ENCODE results near the gene C2orf68.
"Not testable (repeated sequence)": the region's sequence is repeated elsewhere in the genome, so short reads cannot be mapped to it uniquely, and the experiment has no call there.

Gene C2orf68

GRCh38 chr2:85599468-85600234, 12.2 kb downstream of the C2orf68 start:
- DNase-seq (ENCODE audit: low read depth in 1 of 2, low spot score in 1 of 2): no peak

- DNase-seq (ENCODE audit: low read depth in 1 of 2, low spot score in 1 of 2): no peak
Measured at GRCh38 chr2:85598594-85599340, 13.1 kb downstream of the C2orf68 start.

GRCh38 chr2:85597241-85597640, 14.6 kb downstream of the C2orf68 start:
- DNase-seq (ENCODE audit: low read depth in 1 of 2, low spot score in 1 of 2): no peak

GRCh38 chr2:85596486-85597143, 15.3 kb downstream of the C2orf68 start:
- DNase-seq (ENCODE audit: low read depth in 1 of 2, low spot score in 1 of 2): no peak

GRCh38 chr2:85596026-85596333, 15.9 kb downstream of the C2orf68 start:
- no peak for DNase-seq (ENCODE audit: low read depth in 1 of 2, low spot score in 1 of 2)

GRCh38 chr2:85595301-85596025, 16.4 kb downstream of the C2orf68 start, which contains the start of gene RNF181:
Gene RNF181, plus strand, starts transcription at chr2:85595745. Its CDS starts 19 bp downstream, at chr2:85595764.
- peak; percentile 74 to 78 for DNase-seq (ENCODE audit: low read depth in 1 of 2, low spot score in 1 of 2)

- no peak for DNase-seq (ENCODE audit: low read depth in 1 of 2, low spot score in 1 of 2)
Measured at GRCh38 chr2:85594715-85595300, 17.1 kb downstream of the C2orf68 start.

- no peak for DNase-seq (ENCODE audit: low read depth in 1 of 2, low spot score in 1 of 2)
Measured at GRCh38 chr2:85593023-85593422, 18.8 kb downstream of the C2orf68 start.

GRCh38 chr2:85592299-85592698, 19.6 kb downstream of the C2orf68 start:
- DNase-seq (ENCODE audit: low read depth in 1 of 2, low spot score in 1 of 2): not testable (repeated sequence)

GRCh38 chr2:85591563-85591962, 20.3 kb downstream of the C2orf68 start:
- DNase-seq (ENCODE audit: low read depth in 1 of 2, low spot score in 1 of 2): no peak

- DNase-seq (ENCODE audit: low read depth in 1 of 2, low spot score in 1 of 2): no peak
Measured at GRCh38 chr2:85590950-85591349, 20.9 kb downstream of the C2orf68 start.

- no peak for DNase-seq (ENCODE audit: low read depth in 1 of 2, low spot score in 1 of 2)
Measured at GRCh38 chr2:85589982-85590791, 21.7 kb downstream of the C2orf68 start.

GRCh38 chr2:85589181-85589580, 22.7 kb downstream of the C2orf68 start:
- no peak for DNase-seq (ENCODE audit: low read depth in 1 of 2, low spot score in 1 of 2)

GRCh38 chr2:85588645-85589044, 23.2 kb downstream of the C2orf68 start:
- DNase-seq (ENCODE audit: low read depth in 1 of 2, low spot score in 1 of 2): no peak

- DNase-seq (ENCODE audit: low read depth in 1 of 2, low spot score in 1 of 2): no peak
Measured at GRCh38 chr2:85588236-85588635, 23.6 kb downstream of the C2orf68 start.

GRCh38 chr2:85585781-85586105, 26.1 kb downstream of the C2orf68 start:
- no peak for DNase-seq (ENCODE audit: low read depth in 1 of 2, low spot score in 1 of 2)

- no peak for DNase-seq (ENCODE audit: low read depth in 1 of 2, low spot score in 1 of 2)
Measured at GRCh38 chr2:85584857-85585780, 26.7 kb downstream of the C2orf68 start.

GRCh38 chr2:85584354-85584856, 27.5 kb downstream of the C2orf68 start, which contains the start of gene VAMP5:
Gene VAMP5, plus strand, starts transcription at chr2:85584431. Its CDS starts 60 bp downstream, at chr2:85584491.
- DNase-seq (ENCODE audit: low read depth in 1 of 2, low spot score in 1 of 2): no peak

Measured in stimulated activated CD4-positive, alpha-beta T cell treated with anti-CD3 and anti-CD28 coated beads, Interleukin-15, amount 100 ng/mL, for 1 hour (primary cell).